ENCODE results near the gene RAPGEF3.

The RAPGEF3 gene, protein sequence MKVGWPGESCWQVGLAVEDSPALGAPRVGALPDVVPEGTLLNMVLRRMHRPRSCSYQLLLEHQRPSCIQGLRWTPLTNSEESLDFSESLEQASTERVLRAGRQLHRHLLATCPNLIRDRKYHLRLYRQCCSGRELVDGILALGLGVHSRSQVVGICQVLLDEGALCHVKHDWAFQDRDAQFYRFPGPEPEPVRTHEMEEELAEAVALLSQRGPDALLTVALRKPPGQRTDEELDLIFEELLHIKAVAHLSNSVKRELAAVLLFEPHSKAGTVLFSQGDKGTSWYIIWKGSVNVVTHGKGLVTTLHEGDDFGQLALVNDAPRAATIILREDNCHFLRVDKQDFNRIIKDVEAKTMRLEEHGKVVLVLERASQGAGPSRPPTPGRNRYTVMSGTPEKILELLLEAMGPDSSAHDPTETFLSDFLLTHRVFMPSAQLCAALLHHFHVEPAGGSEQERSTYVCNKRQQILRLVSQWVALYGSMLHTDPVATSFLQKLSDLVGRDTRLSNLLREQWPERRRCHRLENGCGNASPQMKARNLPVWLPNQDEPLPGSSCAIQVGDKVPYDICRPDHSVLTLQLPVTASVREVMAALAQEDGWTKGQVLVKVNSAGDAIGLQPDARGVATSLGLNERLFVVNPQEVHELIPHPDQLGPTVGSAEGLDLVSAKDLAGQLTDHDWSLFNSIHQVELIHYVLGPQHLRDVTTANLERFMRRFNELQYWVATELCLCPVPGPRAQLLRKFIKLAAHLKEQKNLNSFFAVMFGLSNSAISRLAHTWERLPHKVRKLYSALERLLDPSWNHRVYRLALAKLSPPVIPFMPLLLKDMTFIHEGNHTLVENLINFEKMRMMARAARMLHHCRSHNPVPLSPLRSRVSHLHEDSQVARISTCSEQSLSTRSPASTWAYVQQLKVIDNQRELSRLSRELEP

DNA sequence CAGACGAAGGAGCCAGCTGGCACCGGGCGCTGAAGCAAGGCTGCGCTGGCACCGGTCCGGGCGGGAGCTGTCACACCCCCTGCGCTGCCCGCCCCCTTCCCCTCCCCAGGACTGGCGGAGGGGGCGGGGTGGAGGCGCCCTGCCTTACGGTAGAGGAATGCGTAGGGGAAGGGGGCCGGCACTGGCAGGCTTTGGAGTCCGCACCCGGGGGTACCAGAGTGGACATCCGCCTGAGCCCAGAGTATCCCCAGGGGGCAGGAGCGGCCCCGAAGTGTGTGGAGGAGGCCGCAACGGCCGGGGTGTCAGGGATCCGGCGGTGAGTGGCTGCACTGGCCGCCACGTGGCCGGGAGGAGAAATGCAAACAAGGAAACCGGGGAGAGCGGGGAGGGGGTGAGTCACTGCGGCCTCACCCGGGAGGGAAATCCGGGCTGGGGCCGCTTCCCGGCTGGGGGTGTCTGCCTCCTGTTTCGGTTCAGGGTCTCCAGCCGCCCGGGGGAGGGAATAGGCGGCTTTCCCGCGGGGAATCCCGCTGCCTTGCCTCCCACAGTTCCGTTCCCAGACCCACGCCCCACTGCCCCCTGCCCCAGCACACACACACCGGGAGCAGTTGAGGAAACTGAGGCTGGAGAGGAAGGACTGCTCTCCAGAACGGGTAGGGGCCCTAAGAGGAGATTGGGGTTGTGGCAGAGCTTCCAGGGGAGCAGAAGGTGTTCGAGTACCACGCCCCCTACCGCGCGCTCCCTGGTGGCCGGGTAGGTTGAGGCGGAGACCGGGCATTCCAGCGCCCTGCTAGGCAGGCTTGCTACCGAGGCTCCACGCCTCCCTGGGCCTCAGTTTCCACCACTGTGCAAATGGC, at the start of gene RAPGEF3:
Gene RAPGEF3 (minus strand): TSS at position 47 of the 857 bp plus-strand sequence. CDS start 324 bp downstream, outside the sequence.
- Histone ChIP-seq H3K4me3 (peak within 1 kb of the TSS; percentile 76), H3K27ac (peak within 1 kb of the TSS; percentile 31 to 83)
- TF ChIP-seq, protein P1, sequence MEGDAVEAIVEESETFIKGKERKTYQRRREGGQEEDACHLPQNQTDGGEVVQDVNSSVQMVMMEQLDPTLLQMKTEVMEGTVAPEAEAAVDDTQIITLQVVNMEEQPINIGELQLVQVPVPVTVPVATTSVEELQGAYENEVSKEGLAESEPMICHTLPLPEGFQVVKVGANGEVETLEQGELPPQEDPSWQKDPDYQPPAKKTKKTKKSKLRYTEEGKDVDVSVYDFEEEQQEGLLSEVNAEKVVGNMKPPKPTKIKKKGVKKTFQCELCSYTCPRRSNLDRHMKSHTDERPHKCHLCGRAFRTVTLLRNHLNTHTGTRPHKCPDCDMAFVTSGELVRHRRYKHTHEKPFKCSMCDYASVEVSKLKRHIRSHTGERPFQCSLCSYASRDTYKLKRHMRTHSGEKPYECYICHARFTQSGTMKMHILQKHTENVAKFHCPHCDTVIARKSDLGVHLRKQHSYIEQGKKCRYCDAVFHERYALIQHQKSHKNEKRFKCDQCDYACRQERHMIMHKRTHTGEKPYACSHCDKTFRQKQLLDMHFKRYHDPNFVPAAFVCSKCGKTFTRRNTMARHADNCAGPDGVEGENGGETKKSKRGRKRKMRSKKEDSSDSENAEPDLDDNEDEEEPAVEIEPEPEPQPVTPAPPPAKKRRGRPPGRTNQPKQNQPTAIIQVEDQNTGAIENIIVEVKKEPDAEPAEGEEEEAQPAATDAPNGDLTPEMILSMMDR (IDR thresholded peaks at IDR 0.05) = peak; percentile 20
- DNase-seq (ENCODE audit: low spot score) = peak; percentile 93

DNA sequence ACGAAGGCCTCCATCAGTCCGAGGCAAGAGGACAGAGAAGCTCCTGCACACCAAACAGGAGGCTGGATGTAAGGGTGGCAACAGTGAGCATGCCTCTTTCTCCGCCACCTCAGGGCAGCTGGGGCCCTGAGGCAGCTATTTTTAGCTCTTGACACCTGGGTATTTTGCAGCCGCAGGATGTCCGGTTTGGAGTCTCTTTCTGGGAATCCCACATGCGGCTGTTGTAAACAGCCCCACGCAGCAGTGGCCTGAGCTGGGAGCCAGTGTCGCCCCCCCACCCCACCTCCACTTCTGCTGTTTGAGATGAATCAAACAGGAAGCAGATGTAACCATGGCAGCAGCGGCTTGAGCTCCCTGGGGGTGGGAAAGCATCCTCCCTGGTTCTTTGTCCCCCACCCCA, 49.4 kb upstream of the RAPGEF3 start:
- DNase-seq (ENCODE audit: low spot score) = no peak
- TF ChIP-seq, protein P1 (IDR thresholded peaks at IDR 0.05) = no peak
- Histone ChIP-seq H3K4me3 (peak overlapping the region; percentile 48), H3K27ac (peak overlapping the region; percentile 96 to 100)

DNA sequence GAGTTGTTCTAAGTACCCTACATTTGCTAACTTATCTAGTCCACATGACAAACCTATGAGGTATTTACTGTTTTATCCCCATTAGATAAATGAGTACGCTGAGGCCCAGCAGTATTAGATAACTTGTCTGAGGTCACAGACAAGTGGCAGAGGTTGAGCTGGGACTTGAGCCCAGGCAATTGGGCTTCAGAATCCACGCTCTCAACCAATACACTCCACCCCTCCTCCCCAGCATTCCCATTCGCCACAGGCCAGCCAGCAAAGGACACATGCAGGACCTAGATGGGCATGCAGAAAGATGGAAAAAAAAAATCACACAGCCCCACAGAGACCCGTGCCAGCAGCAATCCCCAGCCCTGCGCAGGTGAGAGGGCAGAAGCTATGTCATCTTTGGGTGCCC, 48.7 kb upstream of the RAPGEF3 start:
- no peak for DNase-seq (ENCODE audit: low spot score)
- TF ChIP-seq, protein P1 (IDR thresholded peaks at IDR 0.05) = no peak

DNA sequence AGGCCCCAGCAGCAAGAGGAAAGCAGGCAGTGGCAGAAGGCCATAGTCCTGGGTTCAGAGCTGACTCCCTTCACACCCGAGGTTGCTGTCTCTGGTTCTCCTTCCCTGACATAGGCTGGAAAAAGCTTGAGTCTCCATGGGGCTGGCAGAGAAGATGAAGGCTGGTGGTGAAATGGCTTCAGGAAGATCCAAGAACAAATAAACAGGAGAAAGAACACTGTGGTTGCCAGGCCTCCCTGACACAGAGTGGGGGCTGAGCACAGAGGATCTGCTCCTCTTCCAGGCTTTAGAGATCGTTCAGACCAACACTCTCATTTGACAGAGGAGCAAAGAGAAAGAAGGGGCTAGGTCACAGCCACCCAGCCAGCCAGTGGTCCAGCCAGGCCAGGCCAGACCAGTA, 46.7 kb upstream of the RAPGEF3 start:
- Histone ChIP-seq H3K27ac (peak overlapping the region; percentile 24 to 72), H3K4me3 (peak overlapping the region; percentile 12)
- DNase-seq (ENCODE audit: low spot score) = no peak
- TF ChIP-seq, protein P1 (IDR thresholded peaks at IDR 0.05) = no peak

More for the DNA sequence above, 48.7 kb upstream of the RAPGEF3 start:
- Histone ChIP-seq H3K27ac (peak overlapping the region; percentile 96 to 100), H3K4me3 (peak overlapping the region; percentile 48)

DNA sequence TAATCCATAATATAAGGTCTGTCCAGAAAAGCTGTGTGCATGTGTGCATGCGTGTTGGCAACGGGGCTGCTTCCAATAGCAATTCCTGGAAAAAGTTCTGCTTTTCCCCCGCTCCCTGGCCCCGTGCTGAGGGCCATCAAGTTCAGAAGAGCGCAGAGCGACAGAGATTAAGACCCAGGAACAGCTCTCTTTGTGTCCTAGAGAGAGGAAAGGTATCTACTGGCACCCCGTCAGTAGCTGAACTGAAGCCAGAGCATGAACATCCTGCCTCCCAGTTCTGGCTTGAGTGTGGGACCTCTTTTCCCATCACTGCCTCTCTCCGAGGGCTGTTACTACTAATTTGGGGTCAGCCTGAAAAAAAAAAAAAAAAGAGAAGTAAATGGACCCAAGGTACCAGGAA, 45.5 kb upstream of the RAPGEF3 start:
- Histone ChIP-seq H3K4me3 (peak overlapping the region; percentile 6), H3K27ac (peak overlapping the region; percentile 24 to 85)
- DNase-seq (ENCODE audit: low spot score) = no peak
- TF ChIP-seq, protein P1 (IDR thresholded peaks at IDR 0.05) = no peak

DNA sequence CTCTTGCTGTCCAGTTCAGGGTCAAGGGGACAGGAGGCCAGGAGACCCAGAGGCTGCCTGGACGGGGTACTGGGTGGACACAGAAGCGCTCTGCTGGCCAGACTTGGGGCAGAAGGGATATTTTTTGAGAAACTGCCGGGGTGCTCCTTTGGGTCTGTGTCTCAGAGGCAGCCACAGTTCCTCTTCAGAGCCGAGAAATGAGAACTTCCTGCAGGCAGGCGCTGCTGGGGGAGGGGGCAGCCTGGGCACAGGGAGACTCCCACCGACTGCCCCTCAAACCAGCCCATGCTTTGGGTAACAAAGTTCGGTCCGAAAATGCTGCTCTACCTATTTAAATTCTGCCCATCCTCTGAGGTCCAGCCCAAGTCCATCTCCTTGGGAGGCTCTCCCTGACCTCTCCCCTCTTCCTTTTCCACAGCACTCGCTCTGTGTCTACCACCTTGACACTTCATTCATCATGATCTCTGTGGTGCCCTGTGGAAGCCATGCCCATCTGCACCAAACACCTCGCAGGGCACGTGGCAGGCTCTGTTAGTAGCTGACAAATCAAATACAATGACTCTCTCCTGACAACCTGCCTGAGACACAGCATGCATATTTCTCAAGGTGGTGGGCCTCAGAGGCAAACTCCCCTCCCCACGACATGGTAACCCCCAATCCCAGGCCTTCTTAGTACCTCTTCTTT, 44.7 kb upstream of the RAPGEF3 start:
- Histone ChIP-seq H3K27ac (peak overlapping the region; percentile 40 to 85), H3K4me3 (peak overlapping the region; percentile 16)
- TF ChIP-seq, protein P1 (IDR thresholded peaks at IDR 0.05) = no peak
- no peak for DNase-seq (ENCODE audit: low spot score)

Data from coronary artery (tissue), 2 donors.